Spleen (tissue), 7 donors: ENCODE results near the gene CNGA4.

Source experiments
- POLR2A ChIP-seq, 3 donors: fragments of 450-650 bp; IDR thresholded peaks; one replicate each; pipeline ENCODE4 v1.5.1; 2017; ENCODE audit warnings: antibody characterized with exemption in 3 of 3, mild to moderate bottlenecking in 1 of 3
- POLR2AphosphoS5 ChIP-seq, 3 donors: sonication (generic); formaldehyde crosslinking; IDR thresholded peaks; one replicate each; pipeline ENCODE4 v1.5.1; 2017; ENCODE audit warnings: antibody characterized with exemption in 3 of 3
- TF ChIP-seq, protein P1 (sequence below), 11 experiments: fragments of 200-600 bp in 7 of 11; fragments of 450-650 bp in 4 of 11; sonication (generic) in 4 of 11; IDR thresholded peaks in 8 of 11; conservative IDR thresholded peaks in 3 of 11; 1 replicate in 7 of 11; 2 replicates in 4 of 11; pipeline versions ENCODE4 v1.4.0 to v1.8.0; 2016 to 2021; ENCODE audit warnings: antibody characterized with exemption in 11 of 11, inconsistent platforms in 4 of 11, mild to moderate bottlenecking in 1 of 11
- donor health status: DM: no; HTN: no; CAD: no; lungs with moderate emphysema.
- donor health status: DM: no; HTN: no; CAD: no.
- donor health status: DM: no; HTN: no; CAD: no.

DNA sequence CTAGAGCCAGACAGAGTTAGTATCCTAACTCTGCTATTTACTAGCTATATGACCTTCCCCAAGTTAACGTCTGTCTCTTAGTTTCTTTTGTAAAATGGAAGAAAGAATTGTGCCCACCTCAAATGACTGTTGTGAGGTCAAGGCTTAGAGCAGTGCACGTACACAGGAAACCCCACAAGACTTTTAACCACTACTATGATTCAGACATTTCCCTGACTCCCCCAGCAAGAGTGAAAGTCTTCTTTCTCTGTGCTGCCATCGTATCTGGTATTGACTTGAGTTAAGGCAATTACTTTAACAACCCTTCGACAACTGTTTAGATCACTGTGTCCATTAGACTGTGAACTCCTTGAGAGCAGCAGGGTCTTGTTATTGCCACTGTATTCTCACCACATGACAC, 42.5 kb upstream of the CNGA4 start:
- TF ChIP-seq, protein P1, sequence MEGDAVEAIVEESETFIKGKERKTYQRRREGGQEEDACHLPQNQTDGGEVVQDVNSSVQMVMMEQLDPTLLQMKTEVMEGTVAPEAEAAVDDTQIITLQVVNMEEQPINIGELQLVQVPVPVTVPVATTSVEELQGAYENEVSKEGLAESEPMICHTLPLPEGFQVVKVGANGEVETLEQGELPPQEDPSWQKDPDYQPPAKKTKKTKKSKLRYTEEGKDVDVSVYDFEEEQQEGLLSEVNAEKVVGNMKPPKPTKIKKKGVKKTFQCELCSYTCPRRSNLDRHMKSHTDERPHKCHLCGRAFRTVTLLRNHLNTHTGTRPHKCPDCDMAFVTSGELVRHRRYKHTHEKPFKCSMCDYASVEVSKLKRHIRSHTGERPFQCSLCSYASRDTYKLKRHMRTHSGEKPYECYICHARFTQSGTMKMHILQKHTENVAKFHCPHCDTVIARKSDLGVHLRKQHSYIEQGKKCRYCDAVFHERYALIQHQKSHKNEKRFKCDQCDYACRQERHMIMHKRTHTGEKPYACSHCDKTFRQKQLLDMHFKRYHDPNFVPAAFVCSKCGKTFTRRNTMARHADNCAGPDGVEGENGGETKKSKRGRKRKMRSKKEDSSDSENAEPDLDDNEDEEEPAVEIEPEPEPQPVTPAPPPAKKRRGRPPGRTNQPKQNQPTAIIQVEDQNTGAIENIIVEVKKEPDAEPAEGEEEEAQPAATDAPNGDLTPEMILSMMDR (IDR thresholded peaks at IDR 0.05 in 8 of 11, conservative IDR thresholded peaks at IDR 0.05 in 3 of 11) = no peak
- TF ChIP-seq POLR2A (IDR thresholded peaks at IDR 0.05) (no peak), POLR2AphosphoS5 (IDR thresholded peaks at IDR 0.05) (no peak)
